ENCODE measurements around the gene ASB15.

Gene ASB15

GRCh38 chr7:123573896-123574467, 27.6 kb upstream of the ASB15 start:
- TF ChIP-seq SUZ12 (IDR thresholded peaks at IDR 0.05; ENCODE audit: extremely low read depth, insufficient read depth, insufficient read length) = no peak
- no peak for TF ChIP-seq YY1 (IDR thresholded peaks at IDR 0.05; ENCODE audit: insufficient read depth, insufficient read length)
- TF ChIP-seq ZNF274 (IDR thresholded peaks at IDR 0.05; ENCODE audit: low read depth, low read length) = no peak
- H3K9me3 ChIP-seq (ENCODE audit: insufficient read depth, low read length) = no peaks in the 10 kb centered on the region
- H3K27me3 ChIP-seq (ENCODE audit: insufficient read depth, insufficient read length) = no peaks in the 10 kb centered on the region
- DNase-seq (ENCODE audit: low read depth, low spot score) = no peak
- H3K36me3 ChIP-seq (ENCODE audit: insufficient read depth, insufficient read length, low read length) = no peaks in the 10 kb centered on the region
- no peak overlapping the region for H3K9ac ChIP-seq (ENCODE audit: insufficient read length, low read depth)
- no peak overlapping the region for H3K4me3 ChIP-seq (ENCODE audit: insufficient read length, low read depth)
- H3K4me1 ChIP-seq (ENCODE audit: insufficient read depth, insufficient read length) = no peaks in the 10 kb centered on the region

- no peak for DNase-seq (ENCODE audit: low read depth, low spot score)
- Histone ChIP-seq H3K36me3 (ENCODE audit: insufficient read depth, insufficient read length, low read length) (no peaks in the 10 kb centered on the region), H3K4me1 (ENCODE audit: insufficient read depth, insufficient read length) (no peaks in the 10 kb centered on the region), H3K4me3 (ENCODE audit: insufficient read length, low read depth) (no peak overlapping the region), H3K27me3 (ENCODE audit: insufficient read depth, insufficient read length) (no peaks in the 10 kb centered on the region), H3K9ac (ENCODE audit: insufficient read length, low read depth) (no peak overlapping the region), H3K9me3 (ENCODE audit: insufficient read depth, low read length) (no peaks in the 10 kb centered on the region)
- no peak for TF ChIP-seq YY1 (IDR thresholded peaks at IDR 0.05; ENCODE audit: insufficient read depth, insufficient read length)
- TF ChIP-seq SUZ12 (IDR thresholded peaks at IDR 0.05; ENCODE audit: extremely low read depth, insufficient read depth, insufficient read length) = no peak
- TF ChIP-seq ZNF274 (IDR thresholded peaks at IDR 0.05; ENCODE audit: low read depth, low read length) = no peak
Observed at GRCh38 chr7:123579416-123579815, 22.2 kb upstream of the ASB15 start.

- peak; percentile 20 for DNase-seq (ENCODE audit: low read depth, low spot score)
- Histone ChIP-seq H3K4me1 (ENCODE audit: insufficient read depth, insufficient read length) (no peaks in the 10 kb centered on the region), H3K27me3 (ENCODE audit: insufficient read depth, insufficient read length) (no peaks in the 10 kb centered on the region), H3K36me3 (ENCODE audit: insufficient read depth, insufficient read length, low read length) (no peaks in the 10 kb centered on the region), H3K9me3 (ENCODE audit: insufficient read depth, low read length) (no peaks in the 10 kb centered on the region), H3K9ac (ENCODE audit: insufficient read length, low read depth) (no peak overlapping the region), H3K4me3 (ENCODE audit: insufficient read length, low read depth) (no peak overlapping the region)
- TF ChIP-seq YY1 (IDR thresholded peaks at IDR 0.05; ENCODE audit: insufficient read depth, insufficient read length) (no peak), ZNF274 (IDR thresholded peaks at IDR 0.05; ENCODE audit: low read depth, low read length) (no peak), SUZ12 (IDR thresholded peaks at IDR 0.05; ENCODE audit: extremely low read depth, insufficient read depth, insufficient read length) (no peak)
Observed at GRCh38 chr7:123580406-123581161, 21.0 kb upstream of the ASB15 start.

- Histone ChIP-seq H3K9me3 (ENCODE audit: insufficient read depth, low read length) (no peaks in the 10 kb centered on the region), H3K4me3 (ENCODE audit: insufficient read length, low read depth) (no peak overlapping the region), H3K36me3 (ENCODE audit: insufficient read depth, insufficient read length, low read length) (no peaks in the 10 kb centered on the region), H3K27me3 (ENCODE audit: insufficient read depth, insufficient read length) (no peaks in the 10 kb centered on the region), H3K9ac (ENCODE audit: insufficient read length, low read depth) (no peak overlapping the region), H3K4me1 (ENCODE audit: insufficient read depth, insufficient read length) (no peaks in the 10 kb centered on the region)
- DNase-seq (ENCODE audit: low read depth, low spot score) = no peak
- TF ChIP-seq SUZ12 (IDR thresholded peaks at IDR 0.05; ENCODE audit: extremely low read depth, insufficient read depth, insufficient read length) (no peak), ZNF274 (IDR thresholded peaks at IDR 0.05; ENCODE audit: low read depth, low read length) (no peak), YY1 (IDR thresholded peaks at IDR 0.05; ENCODE audit: insufficient read depth, insufficient read length) (no peak)
Observed at GRCh38 chr7:123581162-123581459, 20.5 kb upstream of the ASB15 start.

GRCh38 chr7:123583821-123584220, 17.8 kb upstream of the ASB15 start:
- DNase-seq (ENCODE audit: low read depth, low spot score) = no peak
- Histone ChIP-seq H3K27me3 (ENCODE audit: insufficient read depth, insufficient read length) (no peaks in the 10 kb centered on the region), H3K4me1 (ENCODE audit: insufficient read depth, insufficient read length) (no peaks in the 10 kb centered on the region), H3K9ac (ENCODE audit: insufficient read length, low read depth) (no peak overlapping the region), H3K4me3 (ENCODE audit: insufficient read length, low read depth) (no peak overlapping the region), H3K9me3 (ENCODE audit: insufficient read depth, low read length) (no peaks in the 10 kb centered on the region), H3K36me3 (ENCODE audit: insufficient read depth, insufficient read length, low read length) (no peaks in the 10 kb centered on the region)
- TF ChIP-seq SUZ12 (IDR thresholded peaks at IDR 0.05; ENCODE audit: extremely low read depth, insufficient read depth, insufficient read length) (no peak), ZNF274 (IDR thresholded peaks at IDR 0.05; ENCODE audit: low read depth, low read length) (no peak), YY1 (IDR thresholded peaks at IDR 0.05; ENCODE audit: insufficient read depth, insufficient read length) (no peak)

- H3K36me3 ChIP-seq (ENCODE audit: insufficient read depth, insufficient read length, low read length) = no peaks in the 10 kb centered on the region
- TF ChIP-seq SUZ12 (IDR thresholded peaks at IDR 0.05; ENCODE audit: extremely low read depth, insufficient read depth, insufficient read length) (no peak), ZNF274 (IDR thresholded peaks at IDR 0.05; ENCODE audit: low read depth, low read length) (no peak), YY1 (IDR thresholded peaks at IDR 0.05; ENCODE audit: insufficient read depth, insufficient read length) (no peak)
- H3K27me3 ChIP-seq (ENCODE audit: insufficient read depth, insufficient read length) = no peaks in the 10 kb centered on the region
- no peak overlapping the region for H3K9ac ChIP-seq (ENCODE audit: insufficient read length, low read depth)
- no peaks in the 10 kb centered on the region for H3K9me3 ChIP-seq (ENCODE audit: insufficient read depth, low read length)
- no peaks in the 10 kb centered on the region for H3K4me1 ChIP-seq (ENCODE audit: insufficient read depth, insufficient read length)
- DNase-seq (ENCODE audit: low read depth, low spot score) = no peak
- H3K4me3 ChIP-seq (ENCODE audit: insufficient read length, low read depth) = no peak overlapping the region
Observed at GRCh38 chr7:123588376-123588775, 13.2 kb upstream of the ASB15 start.

- Histone ChIP-seq H3K27me3 (ENCODE audit: insufficient read depth, insufficient read length) (no peaks in the 10 kb centered on the region), H3K36me3 (ENCODE audit: insufficient read depth, insufficient read length, low read length) (no peaks in the 10 kb centered on the region), H3K9me3 (ENCODE audit: insufficient read depth, low read length) (no peaks in the 10 kb centered on the region), H3K9ac (ENCODE audit: insufficient read length, low read depth) (no peak overlapping the region), H3K4me1 (ENCODE audit: insufficient read depth, insufficient read length) (no peaks in the 10 kb centered on the region), H3K4me3 (ENCODE audit: insufficient read length, low read depth) (no peak overlapping the region)
- TF ChIP-seq SUZ12 (IDR thresholded peaks at IDR 0.05; ENCODE audit: extremely low read depth, insufficient read depth, insufficient read length) (no peak), ZNF274 (IDR thresholded peaks at IDR 0.05; ENCODE audit: low read depth, low read length) (no peak), YY1 (IDR thresholded peaks at IDR 0.05; ENCODE audit: insufficient read depth, insufficient read length) (no peak)
- DNase-seq (ENCODE audit: low read depth, low spot score) = peak; percentile 71
Observed at GRCh38 chr7:123594813-123595241, 6.8 kb upstream of the ASB15 start.

Measured in NT2/D1 (cell line).